Fibroblast of upper back skin (primary cell): ENCODE data around the gene PCDHA10.

Source experiments
- DNase-seq: peaks from one replicate; pipeline ENCODE4 v3.0.0-alpha.2; 2013

PCDHA10 gene

DNA sequence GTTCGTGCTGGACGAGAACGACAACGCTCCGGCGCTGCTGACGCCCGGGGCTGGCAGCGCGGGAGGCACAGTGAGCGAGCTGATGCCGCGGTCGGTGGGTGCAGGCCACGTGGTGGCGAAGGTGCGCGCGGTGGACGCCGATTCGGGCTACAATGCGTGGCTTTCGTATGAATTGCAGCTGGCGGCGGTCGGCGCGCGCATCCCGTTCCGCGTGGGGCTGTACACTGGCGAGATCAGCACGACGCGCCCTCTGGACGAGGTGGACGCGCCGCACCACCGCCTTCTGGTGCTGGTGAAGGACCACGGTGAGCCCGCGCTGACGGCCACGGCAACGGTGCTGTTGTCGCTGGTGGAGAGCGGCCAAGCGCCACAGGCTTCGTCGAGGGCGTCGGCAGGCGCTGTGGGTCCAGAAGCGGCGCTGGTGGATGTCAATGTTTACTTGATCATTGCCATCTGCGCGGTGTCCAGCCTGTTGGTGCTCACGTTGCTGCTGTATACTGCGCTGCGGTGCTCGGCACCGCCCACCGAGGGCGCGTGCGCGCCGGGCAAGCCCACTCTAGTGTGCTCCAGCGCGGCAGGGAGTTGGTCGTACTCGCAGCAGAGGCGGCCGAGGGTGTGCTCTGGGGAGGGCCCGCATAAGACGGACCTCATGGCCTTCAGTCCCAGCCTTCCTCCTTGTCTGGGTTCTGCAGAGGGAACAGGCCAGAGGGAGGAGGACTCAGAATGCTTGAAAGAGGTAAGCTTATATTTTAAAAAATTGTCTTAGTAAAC, 28.4 kb downstream of the PCDHA10 start:
- no peak for DNase-seq

DNA sequence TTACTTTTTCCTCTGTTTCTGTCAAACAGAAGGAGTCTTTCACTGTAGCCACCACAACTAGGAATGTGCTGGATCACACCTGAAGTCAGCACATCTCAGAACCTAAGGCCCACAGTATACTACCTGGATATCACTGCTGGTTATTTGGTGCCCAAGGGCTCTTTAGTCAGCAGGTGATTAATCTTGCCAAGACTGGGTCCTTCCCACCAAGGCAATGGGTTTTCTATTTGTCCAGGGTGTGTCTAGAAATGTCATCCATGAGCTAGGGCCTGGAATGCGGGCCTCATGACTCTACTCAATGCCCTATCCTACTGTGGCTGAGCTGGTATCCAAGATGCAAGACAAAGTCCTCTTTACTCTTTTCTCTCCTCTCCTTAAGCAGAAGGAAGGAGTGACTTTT, 60.6 kb downstream of the PCDHA10 start:
- no peak for DNase-seq
